ENCODE results near the gene FOXN1.

- TF ChIP-seq CTCF (conservative IDR thresholded peaks at IDR 0.05; ENCODE audit: low read length) (no peak; the same call in none of the 2 replicates), EZH2phosphoT487 (IDR thresholded peaks at IDR 0.05; ENCODE audit: borderline replicate concordance) (no peak)
Measured at GRCh38 chr17:28548417-28549130, 42.4 kb downstream of the FOXN1 start.

All from Loucy (cell line).